G401 (cell line): ENCODE data around the gene BMP2K. TPM values are rescaled to one million over a fixed set of nuclear protein-coding genes. Genes with fewer than 3 reads are reported as not detected.
"Not testable (repeated sequence)": the region's sequence is repeated elsewhere in the genome, so short reads cannot be mapped to it uniquely, and the experiment has no call there.

Experiments
- DNase-seq: peaks from one replicate; pipeline ENCODE4 v3.0.0-alpha.2; 2015; ENCODE audit warnings: low spot score
- in situ Hi-C: cut with HindIII; loops from 2 replicates; pipeline ENCODE4 v1.10.0; 2016; ENCODE audit warnings: low sequenced_read_pairs, mixed read lengths
- total RNA-seq: library from RNA; depleted of rRNA; stranded (reverse); fragments of >200 nt; shearing (Covaris generic); gene quantifications from 2 replicates; pipeline ENCODE4 v1.2.3, GENCODE V29; 2014

Gene BMP2K
- total RNA-seq, 1 experiment from 2014 or later, result 10.4 TPM

- no peak for DNase-seq
- in situ Hi-C loops, result no loop called here
These were observed 53.1 kb downstream of the BMP2K start for GRCh38 chr4:78829296-78829695.

- in situ Hi-C loops, DNase-seq: not testable (repeated sequence)
These were observed 63.5 kb downstream of the BMP2K start for GRCh38 chr4:78839676-78840075.

- in situ Hi-C loops, DNase-seq: not testable (repeated sequence)
These were observed 64.1 kb downstream of the BMP2K start for GRCh38 chr4:78840286-78840685.

DNA sequence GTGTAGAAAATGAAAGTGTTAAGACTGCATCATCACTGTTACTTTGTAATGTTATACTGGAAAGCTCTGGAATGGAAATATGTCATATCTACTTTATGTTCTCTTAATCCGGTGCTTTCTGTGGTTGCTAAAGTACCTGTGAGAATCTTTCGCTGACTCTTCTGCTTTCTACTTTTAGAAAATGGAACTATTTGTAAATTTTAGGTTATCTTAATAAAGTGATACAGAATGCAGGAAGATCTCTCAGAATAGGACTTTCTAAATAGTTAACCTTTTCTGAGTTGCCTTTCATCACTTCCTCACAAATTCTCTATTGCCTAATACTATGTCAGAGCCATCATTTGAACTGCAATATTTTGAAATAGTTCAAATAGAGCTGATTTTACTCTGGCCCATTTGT, 69.3 kb downstream of the BMP2K start:
- no peak for DNase-seq
- in situ Hi-C loops, result no loop called here

DNA sequence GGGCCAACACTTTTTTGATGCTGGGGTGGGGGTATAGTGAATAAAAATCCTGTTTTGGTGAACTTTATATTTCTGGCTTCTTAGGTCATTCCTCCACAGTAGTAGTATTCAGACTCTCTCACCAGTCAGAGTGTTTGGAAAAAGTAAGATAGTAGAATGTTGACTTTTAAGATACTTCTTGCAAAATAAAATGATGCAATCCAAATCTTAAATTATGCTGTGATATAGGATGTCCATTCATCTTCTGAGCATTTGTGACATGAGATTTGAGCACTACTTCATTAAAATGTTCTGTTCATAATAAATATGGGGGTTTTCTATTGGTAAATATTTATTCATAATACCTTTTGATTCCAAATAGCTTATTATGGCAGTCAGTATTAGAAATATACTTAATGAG, 70.1 kb downstream of the BMP2K start:
- in situ Hi-C loops, result no loop called here
- DNase-seq, result no peak

DNA sequence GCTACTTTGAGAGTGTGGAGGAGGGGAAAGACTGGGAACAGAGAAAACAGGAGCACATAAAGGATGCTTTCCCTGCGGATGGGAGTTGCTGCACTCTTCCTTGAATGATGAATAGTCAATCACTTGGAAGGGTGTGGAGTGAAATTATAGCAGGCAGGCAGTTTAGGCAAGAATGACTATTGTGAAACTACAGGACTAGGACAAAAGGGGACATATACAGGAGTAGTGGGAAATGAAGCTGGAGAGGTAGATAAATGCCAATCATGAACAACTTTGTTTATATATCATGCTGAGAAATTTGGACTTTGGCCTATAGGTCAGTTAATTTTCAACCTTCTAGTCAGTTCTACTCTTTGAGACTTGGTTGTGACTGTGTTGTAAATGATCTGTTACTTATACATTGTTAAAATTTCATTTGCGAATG, 86.2 kb downstream of the BMP2K start:
- no peak for DNase-seq

DNA sequence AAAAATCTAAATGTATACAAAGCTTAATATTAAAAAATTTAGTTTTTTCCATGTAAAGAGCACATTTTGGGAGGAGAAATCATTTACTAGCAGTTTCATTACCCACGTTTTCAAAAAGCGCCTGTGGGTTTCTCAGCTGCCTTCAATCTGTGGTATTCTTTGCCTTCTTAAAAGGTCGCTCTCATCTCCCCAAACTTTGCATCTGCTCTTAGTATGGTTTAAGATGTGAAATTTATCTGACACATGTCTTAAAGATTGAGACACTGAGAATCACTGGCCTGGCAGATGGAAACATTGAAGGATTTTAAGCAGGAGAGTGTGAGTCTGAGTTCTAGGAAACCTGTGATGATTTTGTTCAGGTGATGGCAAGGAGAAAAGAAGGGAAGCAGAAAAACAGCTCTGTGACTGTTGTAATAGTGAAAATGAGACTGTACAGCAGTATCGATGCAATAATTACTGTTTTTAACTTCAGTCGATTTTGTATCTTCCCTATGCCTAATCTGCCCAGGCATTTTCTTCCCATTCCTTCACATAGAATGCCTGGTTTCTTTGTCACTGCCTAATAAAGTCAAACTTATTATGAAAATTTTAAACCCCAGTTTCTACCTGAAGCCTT, 87.2 kb downstream of the BMP2K start:
- in situ Hi-C loops, result no loop called here
- DNase-seq, result no peak

More for the DNA sequence above, 86.2 kb downstream of the BMP2K start:
- in situ Hi-C loops, result no loop called here

DNA sequence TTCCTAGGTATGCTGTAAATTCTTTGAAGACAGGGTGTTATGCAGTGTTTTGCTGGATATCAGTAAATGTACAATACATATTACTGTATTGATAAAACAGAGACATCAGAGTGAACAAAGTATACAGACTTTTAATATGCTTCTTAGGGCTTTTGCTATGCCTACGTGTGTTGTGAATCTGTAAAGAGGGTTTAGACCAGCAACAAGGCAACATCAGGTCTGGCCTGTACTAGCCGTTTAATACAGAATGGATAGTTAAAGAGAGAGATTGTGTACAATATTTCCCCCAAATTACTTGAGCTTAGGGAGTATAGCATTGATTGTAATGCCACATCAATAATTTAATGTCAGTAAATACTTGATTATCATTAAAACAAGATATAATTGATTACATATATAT, 87.8 kb downstream of the BMP2K start:
- in situ Hi-C loops, result no loop called here
- no peak for DNase-seq

DNA sequence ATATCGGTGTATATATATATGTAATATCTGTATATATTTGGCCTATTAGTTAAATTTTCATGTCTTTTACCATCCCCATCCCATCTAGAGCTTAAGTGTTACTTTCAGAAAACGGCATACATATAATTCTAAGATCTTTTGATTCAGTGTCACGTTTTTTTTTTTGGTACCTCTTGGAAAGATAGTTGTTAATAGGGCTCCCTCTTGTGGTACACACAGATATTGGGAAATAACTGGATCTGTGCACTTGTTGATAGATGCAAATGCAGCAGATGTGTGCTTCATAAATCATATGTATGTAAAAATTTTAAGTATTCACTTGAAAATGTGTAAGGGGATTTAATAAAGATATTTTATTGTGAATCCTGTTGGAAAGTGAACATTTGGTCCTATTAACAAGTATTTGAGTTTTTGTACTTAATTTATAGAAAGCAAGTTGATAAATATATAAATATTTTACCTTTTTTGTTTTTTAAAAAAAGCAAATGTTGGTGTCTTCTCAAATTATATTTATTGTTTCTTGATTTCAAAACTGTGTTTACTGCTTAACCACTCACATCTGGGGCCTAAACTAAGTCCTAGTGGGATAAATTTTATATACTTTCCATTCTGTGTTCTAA, 88.4 kb downstream of the BMP2K start:
- in situ Hi-C loops, result no loop called here
- DNase-seq, result peak; percentile 75

DNA sequence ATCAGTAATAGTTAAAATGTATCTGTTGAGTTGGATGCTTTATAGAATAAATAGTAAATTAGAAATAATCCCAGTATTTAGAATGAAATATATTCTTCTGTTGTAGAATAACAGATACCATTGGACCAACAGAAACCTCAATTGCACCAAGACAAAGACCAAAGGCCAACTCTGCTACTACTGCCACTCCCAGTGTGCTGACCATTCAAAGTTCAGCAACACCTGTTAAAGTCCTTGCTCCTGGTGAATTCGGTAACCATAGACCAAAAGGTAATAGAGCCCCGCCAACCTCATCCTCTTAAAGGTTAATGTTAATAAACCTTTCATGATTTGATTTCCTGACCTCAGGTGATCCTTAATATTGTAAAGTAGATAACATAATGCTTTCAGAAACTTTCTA, 89.3 kb downstream of the BMP2K start:
- in situ Hi-C loops, result no loop called here
- DNase-seq, result no peak

DNA sequence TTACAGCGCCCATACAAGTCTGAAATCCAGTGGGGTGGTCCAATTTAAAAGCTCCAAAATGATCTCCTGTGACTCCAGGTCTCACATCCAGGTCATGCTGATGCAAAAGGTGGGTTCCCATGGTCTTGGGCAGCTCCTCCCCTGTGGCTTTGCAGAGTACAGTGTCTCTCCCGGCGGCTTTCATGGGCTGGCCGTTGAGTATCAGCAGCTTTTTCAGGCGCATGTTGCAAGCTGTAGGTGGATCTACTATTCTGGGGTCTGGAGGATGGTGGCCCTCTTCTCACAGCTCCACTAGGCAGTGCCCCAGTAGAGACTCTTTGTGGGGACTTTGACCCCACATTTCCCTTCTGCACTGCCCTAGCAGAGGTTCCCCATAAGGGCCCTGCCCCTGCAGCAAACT, 92.6 kb downstream of the BMP2K start:
- DNase-seq, in situ Hi-C loops: not testable (repeated sequence)

- DNase-seq, result no peak
- in situ Hi-C loops, result no loop called here
These were observed 93.9 kb downstream of the BMP2K start for GRCh38 chr4:78870056-78870455.

GRCh38 chr4:78876568-78877320, 100.6 kb downstream of the BMP2K start:
- in situ Hi-C loops, result no loop called here
- no peak for DNase-seq

DNA sequence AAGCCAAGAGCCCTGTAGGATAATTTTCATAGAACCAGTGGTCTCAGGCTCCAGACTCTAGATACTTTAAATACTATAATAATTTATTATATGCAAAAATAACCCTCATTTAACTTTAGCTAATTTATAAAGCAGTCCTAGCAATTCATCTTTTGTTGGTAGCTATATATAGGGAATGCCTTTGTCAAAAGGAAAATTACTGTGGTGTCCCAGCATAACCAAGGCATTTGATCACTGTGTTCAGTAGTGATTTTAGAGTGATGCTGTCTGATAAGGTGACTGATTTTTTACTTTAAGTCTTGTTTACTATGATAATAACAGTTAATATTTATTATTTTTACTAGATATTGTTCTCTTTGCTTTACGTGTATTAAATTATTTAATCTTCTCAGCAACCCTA, 101.9 kb downstream of the BMP2K start:
- in situ Hi-C loops, result no loop called here
- no peak for DNase-seq

- in situ Hi-C loops, result no loop called here
- no peak for DNase-seq
These were observed 104.8 kb downstream of the BMP2K start for GRCh38 chr4:78880874-78881492.

- no peak for DNase-seq
- in situ Hi-C loops, result no loop called here
These were observed 109.4 kb downstream of the BMP2K start for GRCh38 chr4:78885598-78885997.

DNA sequence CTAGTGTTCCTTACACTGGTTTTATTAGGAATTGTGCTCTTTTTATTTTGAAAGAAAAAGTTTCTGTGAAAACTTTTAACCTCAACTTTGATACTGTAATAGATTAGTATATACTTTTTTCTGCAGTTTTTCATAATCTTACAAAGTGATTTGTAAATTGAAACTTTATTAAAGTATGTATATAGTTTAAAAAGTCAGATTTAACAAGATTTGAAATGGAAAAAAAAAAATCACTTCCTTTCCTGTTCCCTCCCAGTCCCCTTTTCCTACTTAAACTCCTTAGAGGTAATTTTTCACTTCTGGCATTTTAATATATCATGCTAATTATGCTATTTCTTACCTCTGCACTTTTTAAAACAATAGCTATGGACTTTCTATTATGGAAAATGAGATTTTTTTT, 113.8 kb downstream of the BMP2K start:
- in situ Hi-C loops, result no loop called here
- DNase-seq, result no peak

GRCh38 chr4:78899302-78899701, 123.2 kb downstream of the BMP2K start:
- in situ Hi-C loops, result no loop called here
- no peak for DNase-seq

- in situ Hi-C loops, result no loop called here
- DNase-seq, result no peak
These were observed 125.7 kb downstream of the BMP2K start for GRCh38 chr4:78901882-78902281.

DNA sequence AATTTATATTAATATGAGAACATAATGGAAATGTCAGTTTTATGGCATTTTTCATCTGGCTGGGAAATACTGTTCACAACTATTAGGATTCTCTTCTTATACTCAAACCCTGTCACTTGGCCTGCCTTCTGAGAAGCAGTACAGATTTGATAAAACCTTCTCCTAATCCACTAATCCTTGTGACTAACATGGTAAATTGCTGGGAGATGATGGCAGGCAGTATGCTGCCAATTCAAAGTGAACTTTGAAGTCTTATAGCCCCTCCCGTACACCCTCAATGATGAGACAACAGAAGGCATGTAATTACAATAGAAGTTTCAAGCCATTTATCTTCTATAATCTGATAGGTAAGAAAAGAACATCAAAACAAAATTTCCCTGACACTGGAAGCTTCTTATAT, 126.1 kb downstream of the BMP2K start:
- in situ Hi-C loops, result no loop called here

More for the DNA sequence above, 126.1 kb downstream of the BMP2K start:
- DNase-seq, result no peak
